HT-29 (cell line): Measurements from ENCODE around the gene SHH. TPM values are rescaled to one million over a fixed set of nuclear protein-coding genes. Genes with fewer than 3 reads are reported as not detected.

Experiments
- DNase-seq: peaks from one replicate; pipeline ENCODE4 v3.0.0-alpha.2; 2015; ENCODE audit warnings: low spot score
- total RNA-seq: library from RNA; depleted of rRNA; stranded (reverse); fragments of >200 nt; shearing (Covaris generic); gene quantifications from 2 replicates; pipeline ENCODE4 v1.2.3, GENCODE V29; 2014

The SHH gene
- total RNA-seq, 1 experiment from 2014 or later, result 22.6 TPM

GRCh38 chr7:155806096-155806871, 6.0 kb downstream of the SHH start:
- no peak for DNase-seq

GRCh38 chr7:155805826-155806095, 6.5 kb downstream of the SHH start:
- DNase-seq, result no peak

GRCh38 chr7:155804897-155805825, 7.1 kb downstream of the SHH start:
- peak; percentile 76 for DNase-seq

GRCh38 chr7:155804431-155804831, 7.8 kb downstream of the SHH start:
- DNase-seq, result peak; percentile 52

GRCh38 chr7:155803418-155804376, 8.6 kb downstream of the SHH start:
- peak; percentile 91 for DNase-seq

GRCh38 chr7:155802906-155803417, 9.3 kb downstream of the SHH start:
- DNase-seq, result no peak

GRCh38 chr7:155802291-155802690, 10.0 kb downstream of the SHH start:
- no peak for DNase-seq

GRCh38 chr7:155800741-155801267, 11.5 kb downstream of the SHH start:
- DNase-seq, result no peak

GRCh38 chr7:155800301-155800700, 12.0 kb downstream of the SHH start:
- DNase-seq, result no peak

GRCh38 chr7:155799514-155799913, 12.7 kb downstream of the SHH start:
- no peak for DNase-seq

- no peak for DNase-seq
Observed at GRCh38 chr7:155798673-155799439, 13.4 kb downstream of the SHH start.

- no peak for DNase-seq
Observed at GRCh38 chr7:155797262-155798250, 14.7 kb downstream of the SHH start.

- peak; percentile 68 for DNase-seq
Observed at GRCh38 chr7:155796381-155797261, 15.6 kb downstream of the SHH start.

GRCh38 chr7:155795951-155796350, 16.3 kb downstream of the SHH start:
- DNase-seq, result no peak

- DNase-seq, result no peak
Observed at GRCh38 chr7:155795401-155795800, 16.9 kb downstream of the SHH start.

GRCh38 chr7:155794196-155794595, 18.1 kb downstream of the SHH start:
- DNase-seq, result no peak

GRCh38 chr7:155793720-155794119, 18.5 kb downstream of the SHH start:
- no peak for DNase-seq

GRCh38 chr7:155792999-155793560, 19.2 kb downstream of the SHH start:
- DNase-seq, result no peak
